GM19025 (cell line): ENCODE data around the gene GAGE10.
"Not testable (repeated sequence)": the region's sequence is repeated elsewhere in the genome, so short reads cannot be mapped to it uniquely, and the experiment has no call there.

Experiments used
- ATAC-seq: cut with Tn5 transposase; IDR thresholded peaks from one replicate; pipeline ENCODE4 v1.9.1; 2021; ENCODE audit warnings: mild to moderate bottlenecking, low read depth, moderate library complexity; ENCODE audit not compliant: unreplicated experiment

Gene GAGE10

DNA sequence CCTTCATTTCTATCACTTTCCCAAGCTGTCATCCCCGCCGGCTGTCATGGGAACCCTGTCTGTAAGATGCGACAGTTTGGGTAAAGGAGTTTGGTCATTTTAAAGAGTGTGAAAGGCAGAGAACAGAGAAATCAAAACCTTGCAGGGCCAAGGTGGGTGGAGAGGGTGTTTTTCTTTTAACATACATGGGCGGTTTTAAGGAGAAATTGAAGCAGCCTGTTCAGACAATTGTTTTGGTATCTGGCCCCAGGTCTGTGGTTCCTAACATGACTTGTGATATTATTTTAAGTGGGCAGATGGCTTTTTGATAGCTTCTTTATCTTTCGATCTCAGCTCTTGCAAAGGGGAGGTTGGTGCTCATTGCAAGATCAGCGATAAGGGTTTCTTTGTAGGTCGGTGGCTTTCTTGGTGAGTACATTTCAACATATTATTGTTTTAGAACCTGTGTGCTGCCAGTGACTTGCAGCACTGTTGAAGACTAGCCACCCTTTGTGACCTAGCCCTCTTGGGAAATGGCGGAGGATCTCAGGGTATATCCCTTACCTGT is 30.2 kb upstream of the GAGE10 start:
- no peak for ATAC-seq

DNA sequence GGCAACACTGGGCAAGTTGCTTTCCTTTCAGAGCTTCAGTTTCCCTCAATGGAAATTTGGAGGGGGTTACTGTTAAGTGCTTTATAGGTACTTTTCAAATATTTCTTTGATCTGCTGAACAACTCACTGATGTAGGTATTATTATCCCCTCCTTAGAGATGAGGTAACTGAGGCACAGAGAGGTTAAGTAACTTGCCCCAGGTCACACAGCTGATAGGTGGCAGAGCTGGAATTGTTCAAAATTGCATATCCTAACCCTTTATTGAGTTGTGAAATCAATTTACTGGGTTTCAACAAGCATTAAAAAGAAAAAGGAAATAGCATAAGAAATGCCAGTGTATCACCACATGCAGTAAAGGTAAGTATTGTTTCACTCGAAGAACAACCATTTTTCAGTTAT is 27.2 kb upstream of the GAGE10 start:
- no peak for ATAC-seq

DNA sequence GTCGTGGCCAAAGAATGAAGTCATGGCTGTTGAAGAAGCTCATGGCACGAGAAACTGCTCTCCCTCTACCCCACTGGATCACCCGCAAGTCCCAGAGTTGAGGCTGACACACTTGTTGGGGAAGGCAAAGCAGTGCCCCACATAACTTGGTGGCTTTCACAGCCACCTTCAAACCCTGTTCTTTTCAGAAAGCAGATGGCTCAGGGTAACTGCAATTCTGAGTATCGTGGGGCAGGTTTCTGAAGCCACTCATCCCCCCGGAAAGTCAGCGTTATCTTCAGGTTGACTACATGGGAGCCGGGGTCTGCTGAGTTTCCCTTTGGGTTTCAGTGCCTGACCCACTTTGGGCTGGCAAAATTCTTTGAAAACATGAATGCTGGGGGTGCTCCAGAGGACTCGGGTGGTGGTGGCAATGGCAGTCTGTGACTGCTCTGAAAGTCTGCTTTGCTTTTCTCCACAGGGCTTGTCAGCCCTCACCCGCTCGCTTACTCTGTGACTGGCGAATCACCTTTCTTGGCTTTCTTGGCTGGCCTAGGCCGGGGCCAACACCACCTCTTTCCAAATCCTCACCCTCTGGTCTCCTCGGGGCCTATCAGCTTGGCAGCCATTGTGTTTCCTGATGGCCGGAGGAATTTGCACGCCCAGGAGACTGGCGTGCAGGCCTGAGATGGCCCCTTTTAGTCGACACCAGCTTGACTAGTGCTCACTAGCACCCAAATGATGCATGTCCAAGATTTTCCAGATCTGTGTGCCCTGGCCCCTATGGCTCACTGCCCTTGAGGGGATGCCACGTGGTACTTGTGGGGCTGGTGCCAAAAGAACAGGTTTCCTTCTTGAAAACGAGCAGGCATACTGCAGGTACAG is 26.5 kb upstream of the GAGE10 start:
- no peak for ATAC-seq

DNA sequence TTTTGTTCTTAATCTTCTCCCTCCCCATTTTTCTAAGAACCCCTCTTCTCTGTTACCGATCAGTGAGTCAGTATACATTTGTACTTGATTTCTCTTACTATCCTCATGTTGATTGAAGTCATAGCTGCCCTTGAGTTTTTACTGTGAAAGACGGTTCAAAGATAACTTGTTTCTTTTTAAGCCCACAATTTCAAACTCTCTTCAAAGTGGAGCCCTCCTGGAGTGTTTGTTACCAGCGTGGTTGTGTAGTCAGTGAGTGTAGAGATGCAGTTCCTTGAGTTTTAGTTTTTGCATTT is 26.0 kb upstream of the GAGE10 start:
- no peak for ATAC-seq

DNA sequence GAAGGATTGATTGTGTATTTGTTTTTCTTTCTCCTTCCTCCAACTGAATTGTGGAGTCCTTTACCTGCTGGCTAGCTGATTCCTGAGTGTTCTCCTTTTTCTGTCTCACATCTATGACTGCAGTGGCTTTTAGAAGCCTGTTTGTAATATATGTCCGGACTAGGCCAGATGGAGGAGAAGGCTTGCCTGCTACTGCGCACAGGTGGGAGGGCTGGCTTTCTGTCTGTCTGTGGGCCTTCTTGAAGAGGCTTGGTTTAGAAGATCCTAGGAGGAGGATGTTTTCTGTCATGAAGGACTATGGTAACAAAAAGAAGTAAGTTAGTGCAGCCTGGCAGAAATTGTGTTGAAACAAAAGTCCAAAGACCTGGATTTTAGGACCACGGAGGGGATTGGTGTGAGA is 25.4 kb upstream of the GAGE10 start:
- no peak for ATAC-seq

DNA sequence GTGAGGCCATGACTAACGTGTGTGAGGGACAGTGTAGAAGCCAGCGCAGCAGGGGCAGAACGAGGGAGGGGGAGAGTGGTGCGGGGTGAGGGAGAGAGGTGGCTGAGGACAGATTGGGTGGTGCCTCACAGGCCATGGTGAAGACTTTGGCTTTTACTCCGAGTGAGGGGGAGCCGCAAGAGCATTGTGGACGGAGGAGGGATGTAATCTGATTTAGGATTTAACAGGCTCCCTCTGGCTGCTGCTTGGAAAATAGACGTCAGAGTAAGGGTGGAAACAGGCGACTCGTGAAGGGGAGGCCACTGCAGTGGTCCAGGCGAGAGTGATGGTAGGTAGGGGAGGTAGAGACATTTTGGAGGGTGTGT is 20.8 kb upstream of the GAGE10 start:
- ATAC-seq = no peak

DNA sequence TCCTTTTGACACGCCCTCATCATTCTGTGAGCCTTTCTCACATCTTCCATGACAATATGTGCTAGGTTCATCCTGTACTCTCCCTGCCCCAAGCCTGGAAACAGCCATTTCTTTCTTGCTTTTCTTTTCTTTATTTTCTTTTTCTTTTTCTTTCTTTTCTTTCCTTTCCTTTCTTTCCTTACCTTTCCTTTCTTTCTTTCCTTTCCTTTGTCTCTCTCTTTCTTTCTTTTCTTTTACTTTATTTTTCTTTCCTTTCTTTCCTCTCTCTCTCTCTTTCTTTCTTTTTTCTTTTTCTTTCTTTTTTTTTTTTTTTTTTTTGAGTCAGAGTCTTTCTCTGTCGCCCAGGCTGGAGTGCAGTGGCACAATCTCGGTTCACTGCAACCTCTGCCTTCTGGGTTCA is 19.2 kb upstream of the GAGE10 start:
- ATAC-seq = no peak

DNA sequence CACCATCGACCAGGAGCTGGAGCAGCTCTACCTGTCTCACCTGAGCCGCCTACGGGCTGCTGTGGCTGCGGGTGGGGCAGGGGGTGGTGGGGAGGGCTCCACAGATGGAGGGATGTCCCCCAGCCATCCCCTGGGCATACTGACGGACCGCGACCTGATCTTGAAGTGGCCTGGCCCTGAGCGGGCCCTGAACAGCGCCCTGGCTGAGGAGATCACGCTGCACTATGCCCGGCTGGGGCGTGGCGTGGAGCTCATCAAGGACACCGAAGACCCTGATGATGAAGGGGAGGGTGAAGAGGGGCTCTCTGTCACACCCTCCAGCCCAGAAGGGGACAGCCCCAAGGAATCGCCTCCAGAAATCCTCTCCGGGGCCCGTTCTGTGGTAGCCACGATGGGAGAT is 17.3 kb upstream of the GAGE10 start:
- ATAC-seq = no peak

DNA sequence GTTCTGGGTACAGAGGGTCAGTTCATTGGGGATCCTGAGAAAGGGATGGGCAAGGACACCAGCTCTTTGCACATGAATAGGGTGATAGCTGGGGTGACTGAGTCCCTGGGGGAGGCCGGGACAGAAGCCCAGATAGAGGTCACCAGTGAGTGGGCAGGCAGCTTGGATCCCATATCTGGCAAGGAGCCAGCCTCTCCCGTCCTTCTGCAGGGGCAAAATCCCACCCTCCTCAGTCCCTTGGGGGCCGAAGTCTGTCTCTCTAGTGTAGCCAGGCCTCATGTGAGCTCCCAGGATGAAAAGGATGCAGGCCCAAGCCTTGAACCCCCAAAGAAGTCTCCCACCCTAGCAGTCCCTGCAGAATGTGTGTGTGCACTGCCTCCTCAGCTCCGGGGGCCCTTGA is 16.9 kb upstream of the GAGE10 start:
- ATAC-seq = no peak

DNA sequence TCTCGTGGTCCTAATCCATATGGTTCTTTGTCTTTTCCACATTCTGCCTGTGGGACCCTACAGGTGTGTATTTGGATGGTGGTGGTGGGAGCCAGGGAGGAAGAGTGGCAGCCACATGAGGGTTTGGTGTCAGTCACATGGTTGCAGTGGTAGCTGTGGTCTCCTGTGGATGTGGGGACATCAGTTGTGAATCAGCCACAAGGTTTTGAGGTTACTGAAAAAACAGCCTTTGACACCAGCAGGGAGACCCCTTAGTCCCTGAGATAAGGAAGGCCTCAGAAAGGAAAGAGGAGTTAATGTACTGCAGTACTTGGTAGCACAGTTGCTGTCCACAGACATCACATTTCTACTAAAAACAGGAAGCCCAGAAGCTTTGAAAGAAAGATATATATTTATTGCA is 15.8 kb upstream of the GAGE10 start:
- no peak for ATAC-seq

DNA sequence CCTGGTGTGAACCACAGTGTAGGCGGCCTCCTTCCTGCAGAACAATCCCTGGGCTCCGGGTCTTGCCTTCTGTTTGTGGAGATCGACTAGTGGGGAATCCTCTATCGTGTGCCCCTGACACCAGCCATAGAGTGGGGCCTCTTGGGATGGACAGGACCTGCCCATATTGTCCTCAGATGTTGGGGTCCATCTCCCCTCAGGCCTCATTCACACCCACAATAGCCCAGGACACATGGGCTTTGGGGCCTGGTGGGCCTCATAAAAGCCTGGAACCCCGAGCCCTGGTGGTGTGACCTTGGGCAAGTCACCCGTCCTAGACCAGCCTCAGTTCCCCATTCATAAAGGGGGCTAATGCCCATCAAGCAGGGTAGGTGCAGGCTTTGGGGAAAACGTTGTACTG is 13.2 kb upstream of the GAGE10 start:
- ATAC-seq = no peak

DNA sequence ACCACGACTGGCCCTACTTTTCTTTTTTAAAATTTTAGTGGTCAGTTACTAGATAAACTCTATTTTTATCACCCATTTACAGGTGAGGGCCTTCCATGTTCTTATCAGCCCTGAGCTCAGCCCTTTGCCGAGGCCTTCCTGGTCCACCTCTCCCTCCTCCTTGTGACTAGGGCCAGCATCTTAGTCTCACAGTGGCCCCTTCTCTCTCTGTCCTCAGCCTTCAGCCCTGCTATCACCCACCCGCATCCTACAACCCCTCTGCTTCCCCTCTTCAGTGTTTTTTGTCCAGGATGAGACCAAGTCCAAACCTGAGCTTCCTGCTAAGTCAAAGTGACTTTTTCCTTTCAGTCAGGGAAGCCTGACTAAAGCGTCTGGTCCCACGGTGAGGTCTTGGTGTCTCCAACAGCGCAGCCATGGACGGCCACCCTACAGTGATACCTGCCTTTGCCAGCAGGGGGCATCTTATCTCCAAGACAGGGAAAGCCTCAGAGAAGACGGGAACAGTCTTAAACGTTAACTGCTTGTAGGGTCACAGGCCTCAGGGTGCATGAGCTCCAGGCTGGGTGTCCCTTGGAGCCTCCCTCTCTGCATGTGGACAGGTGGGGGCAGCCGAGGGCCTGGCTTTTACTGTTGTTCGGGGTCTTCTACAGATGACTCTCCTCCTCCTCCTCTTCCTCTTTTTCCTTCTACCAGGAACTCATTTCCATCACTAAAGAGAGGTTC is 11.7 kb upstream of the GAGE10 start:
- no peak for ATAC-seq

DNA sequence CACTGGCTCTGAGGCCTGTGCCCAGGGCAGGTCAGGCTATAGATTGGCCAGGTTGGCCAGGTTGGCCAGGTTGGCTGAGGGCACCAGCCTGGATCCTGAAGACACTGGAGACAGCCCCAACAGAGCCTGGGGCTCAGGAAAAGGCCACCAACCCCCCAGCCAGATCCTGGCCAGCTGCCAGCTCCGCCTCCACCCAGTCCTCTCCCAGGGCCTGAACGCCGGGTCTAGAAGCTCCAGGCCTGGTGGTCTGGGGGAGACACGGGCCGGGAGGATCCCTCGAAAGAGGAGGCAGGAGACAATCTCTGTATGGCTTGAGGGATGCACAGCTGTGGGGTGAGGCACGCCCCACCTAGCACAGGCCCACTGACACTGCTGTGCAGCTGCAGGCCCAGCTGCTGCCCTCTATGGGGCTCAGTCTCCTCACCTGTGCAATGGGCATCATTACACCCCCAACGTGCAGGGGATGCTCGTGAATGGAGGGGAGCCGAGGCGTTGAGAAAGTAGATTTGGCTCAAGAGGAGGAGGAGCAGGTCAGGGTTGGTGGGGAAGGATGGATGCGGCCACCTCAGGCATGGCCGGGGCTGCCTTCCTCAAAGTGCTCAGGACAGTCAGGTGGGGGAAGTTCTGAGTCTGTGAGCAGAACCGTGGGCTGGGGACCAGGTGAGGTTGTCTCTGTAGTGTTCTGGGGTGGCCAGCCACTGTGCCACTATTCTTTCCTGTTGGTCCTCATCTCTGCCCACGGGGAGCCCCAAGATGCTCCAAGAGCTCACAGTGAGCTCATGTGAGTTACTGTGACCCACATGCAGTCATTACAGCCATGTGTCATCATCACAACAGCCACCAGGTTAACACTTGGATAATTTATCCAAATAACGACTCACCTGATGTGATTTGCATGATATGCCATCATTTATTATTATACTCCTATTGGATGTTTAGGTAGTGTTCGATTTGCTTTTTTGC is 10.8 kb upstream of the GAGE10 start:
- ATAC-seq = no peak

DNA sequence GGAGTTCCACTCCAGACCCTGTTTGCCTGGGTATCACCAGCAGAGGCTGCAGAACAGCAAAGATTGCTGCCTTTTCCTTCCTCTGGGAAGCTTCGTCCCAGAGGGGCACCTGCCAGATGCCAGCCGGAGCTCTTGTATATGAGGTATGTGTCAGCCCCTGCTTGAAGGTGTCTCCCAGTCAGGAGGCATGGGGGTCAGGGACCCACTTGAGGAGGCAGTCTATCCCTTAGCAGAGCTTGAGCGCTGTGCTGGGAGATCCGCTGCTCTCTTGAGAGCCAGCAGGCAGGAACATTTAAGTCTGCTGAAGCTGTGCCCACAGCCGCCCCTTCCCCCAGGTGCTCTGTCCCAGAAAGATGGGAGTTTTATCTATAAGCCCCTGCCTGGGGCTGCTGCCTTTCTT is 4.2 kb upstream of the GAGE10 start:
- not testable (repeated sequence) for ATAC-seq

DNA sequence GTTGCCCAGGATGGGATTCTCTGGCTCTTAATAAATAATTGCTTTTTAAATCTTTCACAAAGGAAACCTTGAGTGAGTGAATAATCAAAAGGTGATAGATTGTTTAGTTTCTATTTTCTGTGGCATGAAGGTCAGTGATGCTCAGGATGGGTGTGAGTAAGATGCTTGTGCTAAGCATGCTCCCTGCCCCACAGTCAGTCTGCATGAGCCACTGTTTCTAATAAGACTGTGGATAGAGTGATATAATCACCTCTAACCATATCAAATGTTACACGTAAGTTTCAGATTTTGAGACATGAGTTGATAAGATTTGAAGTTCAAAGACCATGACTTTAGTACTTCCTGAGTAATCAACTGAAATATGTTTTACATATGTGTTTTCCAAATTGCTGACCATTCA is 2.7 kb upstream of the GAGE10 start:
- ATAC-seq = no peak

DNA sequence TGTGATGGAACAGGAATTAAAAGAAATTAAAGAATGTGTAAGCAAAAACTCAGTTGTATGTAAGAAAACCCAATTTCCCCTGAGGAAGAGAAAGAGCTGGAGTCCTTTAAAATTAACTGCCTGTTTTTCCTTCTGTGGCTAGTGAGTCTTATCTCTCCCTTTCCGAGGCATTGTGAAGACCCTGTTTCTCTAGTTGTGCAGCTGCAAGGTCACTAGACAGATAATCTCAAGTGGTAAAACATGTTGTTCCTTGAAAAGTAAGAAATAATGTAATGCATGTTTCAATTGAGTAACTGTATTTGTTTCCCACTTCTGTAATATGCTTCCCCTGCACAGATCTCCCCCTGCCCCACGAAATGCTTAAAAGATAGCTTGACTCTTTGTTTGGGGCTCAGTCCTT is 4.3 kb downstream of the GAGE10 start:
- ATAC-seq = not testable (repeated sequence)

DNA sequence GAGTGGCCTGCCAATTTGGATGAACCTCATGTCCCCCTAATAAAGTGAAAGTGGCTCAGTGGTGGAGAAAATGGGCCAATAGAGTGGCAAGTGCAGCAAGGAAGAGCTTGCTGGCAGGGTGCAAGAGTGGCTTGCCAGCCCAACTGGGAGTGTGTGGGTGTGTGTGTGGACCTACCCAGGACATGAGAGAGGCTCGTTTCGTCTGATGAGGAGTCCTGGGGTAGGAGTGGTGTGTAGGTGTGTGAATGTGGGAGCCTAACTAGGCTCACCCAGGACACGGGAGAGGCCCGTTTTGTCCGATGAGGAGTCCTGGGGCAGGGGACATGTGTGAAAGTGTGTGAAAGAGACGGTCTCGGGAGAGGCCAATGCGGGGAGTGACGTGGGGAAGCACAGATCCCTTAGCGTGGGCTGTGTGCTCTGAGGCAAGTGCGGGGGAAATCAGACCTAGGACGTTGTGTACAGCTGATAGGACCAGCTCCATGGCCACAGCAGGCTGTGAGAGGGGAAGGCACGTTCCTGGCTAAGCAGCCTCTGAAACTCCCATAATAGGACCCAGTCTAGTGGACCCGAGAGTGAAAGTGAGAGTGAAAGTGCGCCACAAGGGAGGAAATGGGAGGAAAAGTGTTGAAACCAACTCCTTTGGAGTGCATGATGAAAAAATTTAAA is 5.3 kb downstream of the GAGE10 start:
- ATAC-seq = no peak

DNA sequence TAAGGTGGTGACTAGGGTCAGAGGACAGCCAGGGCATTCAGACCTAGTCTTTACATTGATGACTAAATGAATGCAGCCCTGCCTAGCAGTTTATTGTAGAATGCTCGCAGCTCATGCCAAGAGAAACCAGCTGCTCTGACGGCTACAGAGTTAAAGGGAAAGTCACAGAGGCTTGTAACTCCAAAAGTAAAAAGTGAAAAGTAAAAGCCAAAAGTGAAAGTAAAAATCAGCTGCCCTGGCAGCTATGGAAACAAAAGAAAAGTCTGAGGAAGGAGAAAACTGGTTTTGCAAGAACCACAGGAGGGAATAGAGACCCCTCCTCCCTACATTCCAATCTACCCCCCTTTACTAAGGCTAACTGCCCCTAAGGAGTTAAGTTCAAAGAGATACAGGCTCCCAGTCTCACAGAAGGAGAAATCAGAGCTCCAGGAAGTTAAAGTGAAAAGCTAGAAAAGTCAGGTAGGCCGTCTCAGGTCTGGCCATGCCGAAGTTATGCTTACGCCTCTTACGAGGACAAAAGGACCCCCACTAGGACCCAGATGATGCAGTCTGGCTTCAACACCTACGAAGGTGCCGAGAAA is 6.0 kb downstream of the GAGE10 start:
- no peak for ATAC-seq

DNA sequence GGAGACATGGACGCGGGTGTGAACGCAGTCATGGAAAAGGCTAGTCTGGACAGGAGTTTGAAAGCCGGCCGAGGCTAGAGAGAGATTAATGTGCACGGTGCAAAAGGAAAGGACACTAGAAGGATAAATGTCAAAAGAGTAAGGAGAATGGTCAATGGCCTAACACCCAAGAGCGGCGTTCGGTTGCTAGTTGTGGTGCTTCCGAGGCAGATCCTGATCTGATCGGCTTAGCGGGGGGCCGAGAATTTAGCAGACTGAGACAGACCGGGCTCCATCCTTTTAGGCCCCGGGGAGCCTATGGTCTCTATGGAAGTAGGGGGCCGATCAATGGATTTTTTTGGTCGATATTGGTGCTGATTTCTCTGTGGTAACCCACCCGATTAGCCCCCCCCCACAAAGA is 6.9 kb downstream of the GAGE10 start:
- ATAC-seq = no peak

DNA sequence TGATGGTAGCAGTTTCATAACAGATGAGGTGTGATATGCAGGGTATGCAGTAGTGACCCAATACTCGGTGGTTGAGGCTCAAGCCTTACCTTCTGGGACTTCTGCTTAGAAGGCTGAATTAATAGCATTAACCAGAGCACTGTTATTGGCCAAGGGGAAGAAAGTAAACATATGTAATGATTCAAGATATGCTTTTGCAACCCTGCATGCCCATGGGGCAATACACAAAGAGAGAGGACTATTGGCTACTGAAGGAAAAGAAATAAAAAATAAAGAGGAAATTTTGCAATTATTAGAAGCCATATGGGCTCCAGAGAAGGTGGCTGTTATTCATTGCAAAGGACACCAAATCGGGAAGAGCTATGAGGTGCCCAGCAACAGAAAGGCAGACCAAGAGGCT is 8.7 kb downstream of the GAGE10 start:
- no peak for ATAC-seq
